Measurements from ENCODE around the gene SMCO2.

GRCh38 chr12:27424631-27425230, 21.8 kb upstream of the SMCO2 start:
- TF ChIP-seq SMARCA4 (IDR thresholded peaks at IDR 0.05) (no peak), STAG1 (CRISPR knock-in tag; IDR thresholded peaks at IDR 0.05; ENCODE audit: borderline replicate concordance) (no peak), NFIC (IDR thresholded peaks at IDR 0.05) (no peak), SMC3 (conservative IDR thresholded peaks at IDR 0.05; ENCODE audit: insufficient read depth, low read depth, low read length) (no peak), KLF16 (IDR thresholded peaks at IDR 0.05) (no peak), ZBTB17 (CRISPR knock-in tag; IDR thresholded peaks at IDR 0.05) (no peak), CTCF (IDR thresholded peaks at IDR 0.05 in 2 of 3, conservative IDR thresholded peaks at IDR 0.05 in 1 of 3; ENCODE audit: insufficient read depth in 2 of 3, low read depth in 1 of 3, low read length in 3 of 3) (peak; percentile 27 to 54 (median 46); a peak in 4 of 6 replicates)
- TF ChIP-seq, protein P1, sequence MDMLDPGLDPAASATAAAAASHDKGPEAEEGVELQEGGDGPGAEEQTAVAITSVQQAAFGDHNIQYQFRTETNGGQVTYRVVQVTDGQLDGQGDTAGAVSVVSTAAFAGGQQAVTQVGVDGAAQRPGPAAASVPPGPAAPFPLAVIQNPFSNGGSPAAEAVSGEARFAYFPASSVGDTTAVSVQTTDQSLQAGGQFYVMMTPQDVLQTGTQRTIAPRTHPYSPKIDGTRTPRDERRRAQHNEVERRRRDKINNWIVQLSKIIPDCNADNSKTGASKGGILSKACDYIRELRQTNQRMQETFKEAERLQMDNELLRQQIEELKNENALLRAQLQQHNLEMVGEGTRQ (CRISPR knock-in tag; IDR thresholded peaks at IDR 0.05), result no peak
- TF ChIP-seq, protein P2, sequence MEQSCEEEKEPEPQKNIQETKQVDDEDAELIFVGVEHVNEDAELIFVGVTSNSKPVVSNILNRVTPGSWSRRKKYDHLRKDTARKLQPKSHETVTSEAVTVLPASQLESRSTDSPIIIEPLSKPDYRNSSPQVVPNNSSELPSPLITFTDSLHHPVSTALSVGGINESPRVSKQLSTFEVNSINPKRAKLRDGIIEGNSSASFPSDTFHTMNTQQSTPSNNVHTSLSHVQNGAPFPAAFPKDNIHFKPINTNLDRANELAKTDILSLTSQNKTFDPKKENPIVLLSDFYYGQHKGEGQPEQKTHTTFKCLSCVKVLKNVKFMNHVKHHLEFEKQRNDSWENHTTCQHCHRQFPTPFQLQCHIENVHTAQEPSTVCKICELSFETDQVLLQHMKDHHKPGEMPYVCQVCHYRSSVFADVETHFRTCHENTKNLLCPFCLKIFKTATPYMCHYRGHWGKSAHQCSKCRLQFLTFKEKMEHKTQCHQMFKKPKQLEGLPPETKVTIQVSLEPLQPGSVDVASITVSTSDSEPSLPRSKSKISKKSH (CRISPR knock-in tag; IDR thresholded peaks at IDR 0.05), result no peak

All from K562 (cell line).